Endothelial cell of umbilical vein (primary cell): ENCODE data around the gene TXNDC12. TPM values are rescaled to one million over a fixed set of nuclear protein-coding genes. Genes with fewer than 3 reads are reported as not detected.

Source experiments
- BruUV-seq: library from RNA; stranded (reverse); fragments of 400-500 nt; replicated peaks from 2 replicates; lab custom pipeline; 2021; lab: Mats Ljungman, UMichigan
- CTCF ChIA-PET: fragments of 300-600, 350-600 bp; sonication (Branson Sonifier 250); formaldehyde crosslinking; loops from one replicate; lab custom pipeline; 2021; ENCODE audit warnings: antibody characterized with exemption, inconsistent platforms; lab: Charles Lee
- POLR2A ChIA-PET: fragments of 300-600, 350-600 bp; sonication (Branson Sonifier 250); formaldehyde crosslinking; loops from one replicate; lab custom pipeline; 2021; ENCODE audit warnings: antibody characterized with exemption, inconsistent platforms; lab: Charles Lee
- DNase-seq: peaks from one replicate; pipeline ENCODE4 v3.0.0-alpha.2; 2011; ENCODE audit warnings: low read depth, low spot score
- FAIRE-seq: peaks from 2 replicates; lab custom pipeline; 2011; peaks lifted over from hg19 to GRCh38; lab: Jason Lieb, UNC
- H2AFZ ChIP-seq: 2 replicates; pipeline ENCODE4 v1.6.0; 2012; ENCODE audit warnings: low read depth, low read length, control low read depth, inconsistent platforms
- H3K27ac ChIP-seq: 2 replicates; pipeline ENCODE4 v1.5.1; 2011; ENCODE audit warnings: low read depth, mild to moderate bottlenecking, control low read depth, low read length, moderate library complexity; ENCODE audit not compliant: insufficient read depth
- H3K27me3 ChIP-seq, 2 experiments: 2 replicates each; pipeline versions ENCODE4 v1.6.0 to v1.6.1; 2011; ENCODE audit warnings: low read length in 2 of 2, mixed read lengths in 1 of 2; ENCODE audit not compliant: control insufficient read depth in 2 of 2, insufficient read depth in 2 of 2
- H3K36me3 ChIP-seq, 2 experiments: 2 replicates in 1 of 2; 3 replicates in 1 of 2; pipeline ENCODE4 v1.5.1; 2011; ENCODE audit warnings: low read length in 2 of 2, mild to moderate bottlenecking in 1 of 2, moderate library complexity in 1 of 2; ENCODE audit not compliant: control insufficient read depth in 2 of 2, insufficient read depth in 2 of 2; ENCODE audit errors: extremely low read depth in 1 of 2
- H3K4me1 ChIP-seq: 3 replicates; pipeline ENCODE4 v1.5.1; 2011; ENCODE audit warnings: mild to moderate bottlenecking, low read length; ENCODE audit not compliant: control insufficient read depth, insufficient read depth; ENCODE audit errors: extremely low read depth
- H3K4me2 ChIP-seq: 2 replicates; pipeline ENCODE4 v1.6.1; 2011; ENCODE audit warnings: low read length, control low read depth, mixed read lengths; ENCODE audit not compliant: insufficient read depth
- H3K4me3 ChIP-seq, 3 experiments: fragments of 200-600 bp in 1 of 3; sonication (generic), shearing (Covaris generic) in 1 of 3; replicated peaks in 1 of 3; 2 replicates each; pipeline ENCODE4 v1.5.1; 2011 to 2016; ENCODE audit warnings: control low read depth in 3 of 3, low read length in 3 of 3, mild to moderate bottlenecking in 2 of 3, inconsistent platforms in 1 of 3, low read depth in 1 of 3, moderate library complexity in 1 of 3; ENCODE audit not compliant: insufficient read depth in 1 of 3
- H3K79me2 ChIP-seq: 2 replicates; pipeline ENCODE4 v1.6.0; 2012; ENCODE audit warnings: low read length, inconsistent platforms; ENCODE audit not compliant: control insufficient read depth, insufficient read depth
- H3K9ac ChIP-seq: replicated peaks from 2 replicates; pipeline ENCODE3; 2011; ENCODE audit warnings: low read length, control low read depth; ENCODE audit not compliant: insufficient read depth; ENCODE audit errors: extremely low read depth
- H3K9me1 ChIP-seq: replicated peaks from 3 replicates; pipeline ENCODE4 v1.6.0; 2011; ENCODE audit warnings: mild to moderate bottlenecking, low read length; ENCODE audit not compliant: control insufficient read depth, insufficient read depth; ENCODE audit errors: extremely low read depth
- H3K9me3 ChIP-seq: replicated peaks from 2 replicates; pipeline ENCODE4 v1.5.1; 2012; ENCODE audit warnings: low read length, inconsistent platforms; ENCODE audit not compliant: control insufficient read depth, insufficient read depth
- H4K20me1 ChIP-seq: replicated peaks from 2 replicates; pipeline ENCODE3; 2011; ENCODE audit warnings: mild to moderate bottlenecking, low read length; ENCODE audit not compliant: control insufficient read depth, insufficient read depth; ENCODE audit errors: extremely low read depth
- CTCF ChIP-seq, 2 donors: IDR thresholded peaks; 1 replicate in 1 of 2; 2 replicates in 1 of 2; pipeline ENCODE4 v1.5.1; 2011; ENCODE audit warnings: low read length in 2 of 2, mild to moderate bottlenecking in 2 of 2, moderate library complexity in 2 of 2, control low read depth in 1 of 2, inconsistent platforms in 1 of 2, low read depth in 1 of 2; ENCODE audit not compliant: insufficient read depth in 1 of 2; ENCODE audit errors: extremely low read depth in 1 of 2
- EZH2 ChIP-seq: IDR thresholded peaks from 2 replicates; pipeline ENCODE4 v1.6.1; 2012; ENCODE audit warnings: borderline replicate concordance, low read depth, mild to moderate bottlenecking, moderate library complexity, low read length, inconsistent platforms; ENCODE audit not compliant: severe bottlenecking
- JUN ChIP-seq: IDR thresholded peaks from 2 replicates; pipeline ENCODE4 v1.6.1; 2011; ENCODE audit warnings: borderline replicate concordance, low read depth; ENCODE audit not compliant: insufficient read length, insufficient read depth
- dilution Hi-C: fragments of 300-500 bp; cut with MboI; formaldehyde crosslinking; loops from one replicate; pipeline ENCODE4 v1.15.0; 2019; ENCODE audit warnings: low sequenced_read_pairs; ENCODE audit not compliant: extremely low pct_ligation_motif_present
- intact Hi-C: fragments of 100-400 bp; cut with micrococcal nuclease; formaldehyde crosslinking; loops from one replicate; pipeline ENCODE4 v1.10.0; 2022
- polyA plus RNA-seq, 4 experiments: library from polyadenylated mRNA; depleted of rRNA in 3 of 4; stranded (reverse) in 3 of 4; unstranded in 1 of 4; fragments of >200 nt; gene quantifications; 2 replicates each; pipeline versions ENCODE4 v1.2.1 to v1.2.3, GENCODE V29; 2011 to 2012; ENCODE audit warnings: missing spikeins in 1 of 4
- total RNA-seq: library from RNA; stranded (reverse); gene quantifications from 2 replicates; pipeline ENCODE4 v1.2.3, GENCODE V29; 2021

Gene TXNDC12
- total and polyA plus RNA-seq, 2 donors (not counting 3 experiments of a cell fraction or from before 2014, with no cell fraction given) = 33.7 to 57.4 TPM

DNA sequence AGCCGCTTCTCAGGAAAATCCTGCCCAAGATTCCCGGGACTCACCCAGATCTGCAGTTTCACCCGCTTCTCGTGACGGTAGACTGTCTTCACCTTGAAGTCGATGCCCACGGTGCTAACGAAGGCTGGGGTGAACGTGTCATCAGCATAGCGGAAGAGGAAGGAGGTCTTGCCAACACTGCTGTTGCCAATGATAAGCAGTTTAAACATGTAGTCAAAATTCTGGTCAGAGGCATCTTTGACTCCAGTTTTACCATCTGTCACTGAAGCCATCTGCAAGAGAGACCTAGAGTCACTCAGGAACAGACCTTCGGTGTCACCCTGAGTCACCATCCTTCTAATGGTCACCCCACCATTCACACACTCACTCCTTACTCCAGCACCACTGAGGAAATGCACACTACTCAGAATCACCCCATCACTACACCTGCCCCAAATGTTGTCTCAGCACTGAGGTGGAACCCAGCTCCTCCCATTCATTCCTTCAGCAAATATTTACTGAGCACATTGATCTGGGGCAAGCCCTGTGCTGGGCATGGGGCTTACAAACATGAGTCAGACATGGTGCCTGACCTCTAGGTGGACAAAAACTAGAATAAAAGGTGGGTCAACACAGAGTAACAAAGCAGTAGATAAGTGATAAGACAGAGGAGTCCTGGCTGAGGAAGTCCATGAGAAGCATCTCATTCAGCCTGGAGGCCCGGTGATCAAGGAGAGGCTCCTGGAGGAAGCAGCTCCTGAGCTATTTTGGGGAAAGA, 78.0 kb downstream of the TXNDC12 start:
- no peaks in the 10 kb centered on the region for H3K79me2 ChIP-seq
- H3K9ac ChIP-seq = no peak overlapping the region
- H3K4me3 ChIP-seq = no peak overlapping the region
- POLR2A ChIA-PET = no interaction called here
- H3K4me1 ChIP-seq = no peaks in the 10 kb centered on the region
- no peaks in the 10 kb centered on the region for H4K20me1 ChIP-seq
- H3K27me3 ChIP-seq = no peaks in the 10 kb centered on the region
- H3K9me3 ChIP-seq = no peaks in the 10 kb centered on the region
- DNase-seq (no peak), FAIRE-seq (no peak)
- no TSS peak for BruUV-seq
- no peaks in the 10 kb centered on the region for H3K9me1 ChIP-seq
- H3K36me3 ChIP-seq = no peaks in the 10 kb centered on the region
- CTCF ChIA-PET = no interaction called here
- no peak overlapping the region for H2AFZ ChIP-seq
- H3K4me2 ChIP-seq = no peak overlapping the region
- intact Hi-C loops (no loop called here), dilution Hi-C loops (no loop called here)
- H3K27ac ChIP-seq = no peak overlapping the region
- no peak for TF ChIP-seq EZH2
- no peak for TF ChIP-seq JUN
- TF ChIP-seq CTCF (IDR thresholded peaks at IDR 0.05; ENCODE audit: extremely low read depth in 1 of 2, insufficient read depth in 1 of 2, low read depth in 1 of 2, low read length in 2 of 2) = no peak
